ENCODE results near the gene TRIM47.

Gene TRIM47

DNA sequence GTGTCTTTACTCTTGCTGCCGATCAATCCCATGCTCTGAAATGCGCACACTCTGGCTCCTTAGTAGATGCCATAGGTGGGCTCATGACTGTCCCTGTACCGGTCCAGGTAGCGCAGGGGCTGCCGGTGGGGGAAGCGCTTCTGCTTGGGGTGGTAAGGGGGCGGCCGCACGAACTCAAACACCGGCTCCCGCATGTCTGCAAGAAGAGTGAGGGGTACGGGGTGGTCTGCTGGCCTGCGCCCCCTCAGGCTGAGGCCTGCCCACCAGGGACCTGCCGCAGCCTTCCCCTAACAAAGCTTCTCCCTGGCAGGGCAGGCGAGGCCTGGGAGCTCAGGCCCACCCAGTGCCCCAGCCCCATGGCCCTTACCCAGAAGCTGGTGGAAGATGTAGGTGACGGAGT is 20.4 kb upstream of the TRIM47 start:
- H3K9me3 Mint-ChIP-seq: no peaks in the 10 kb centered on the region
- no peak for DNase-seq (ENCODE audit: low spot score in 2 of 2)
- peaks cover 63% of the 10 kb centered on the region for H3K36me3 Mint-ChIP-seq
- peaks cover 27% of the 10 kb centered on the region for H3K4me1 Mint-ChIP-seq
- H3K4me3 Mint-ChIP-seq: no peak overlapping the region
- no peak for ATAC-seq
- no peak overlapping the region for H3K27ac Mint-ChIP-seq

DNA sequence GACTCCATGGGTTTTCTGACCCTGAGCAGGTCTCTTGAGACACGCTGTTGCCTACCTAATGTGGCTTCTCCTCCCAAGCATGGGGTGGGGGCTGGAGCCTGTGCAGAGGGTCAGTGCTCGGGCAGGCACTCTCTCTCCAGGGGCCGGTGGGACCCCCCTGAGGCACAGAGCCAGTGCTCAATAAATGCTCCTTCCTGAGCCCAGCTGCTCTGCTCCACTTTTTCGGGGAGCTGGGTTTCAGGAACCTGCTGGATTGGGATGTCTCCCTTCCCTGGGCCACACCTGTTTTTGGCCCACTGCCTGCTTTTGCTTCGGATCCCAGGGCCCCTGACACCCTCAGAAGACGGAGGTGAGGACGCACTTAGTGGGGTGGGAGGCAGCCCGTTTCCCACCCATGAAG is 19.7 kb upstream of the TRIM47 start:
- Mint-ChIP-seq H3K4me3 (peak overlapping the region; percentile 86), H3K36me3 (peaks cover 58% of the 10 kb centered on the region), H3K4me1 (peaks cover 29% of the 10 kb centered on the region), H3K9me3 (no peaks in the 10 kb centered on the region), H3K27ac (peak overlapping the region; percentile 70)
- DNase-seq (ENCODE audit: low spot score in 2 of 2) (no peak), ATAC-seq (no peak)

DNA sequence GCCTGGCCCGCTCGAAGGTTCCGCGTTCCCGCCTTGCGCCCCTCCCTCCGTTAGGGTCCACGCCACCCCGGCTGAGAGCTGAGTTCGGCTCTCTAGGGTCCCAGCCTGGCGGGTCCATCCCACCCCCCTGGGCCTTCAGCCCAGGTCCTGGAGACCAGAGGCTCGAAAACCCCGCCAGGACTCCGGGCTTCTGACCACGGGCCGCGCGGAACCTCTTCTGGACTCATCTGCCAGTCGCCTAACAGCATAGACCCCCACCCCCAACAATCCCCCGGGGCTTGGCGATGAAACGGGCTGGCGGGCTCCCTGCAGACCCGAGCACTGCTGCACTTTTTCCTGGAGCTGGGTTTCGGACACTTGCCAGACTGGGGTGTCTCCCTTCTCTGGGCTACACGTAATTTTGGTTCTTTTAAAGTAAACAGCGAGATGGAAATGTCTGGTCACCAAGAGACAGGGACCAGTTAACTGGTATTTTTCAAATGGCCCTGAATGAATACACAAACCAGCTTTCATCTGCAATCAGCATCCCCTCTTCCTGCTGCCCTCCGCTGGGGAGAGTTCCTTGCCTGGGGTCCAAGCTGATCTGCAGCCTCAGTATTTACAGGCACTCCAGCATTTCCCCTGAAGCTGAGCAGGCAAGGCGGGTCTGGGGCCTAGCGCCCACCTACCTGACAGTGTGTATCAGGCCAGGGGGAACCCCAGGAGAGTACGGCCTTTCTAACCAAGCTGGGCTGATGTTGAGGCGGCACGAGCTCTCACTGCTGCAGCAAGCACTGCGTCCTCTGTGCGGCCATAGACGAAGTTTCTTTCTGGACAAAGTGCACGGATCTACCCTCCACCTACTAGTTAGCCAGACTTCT is 19.0 kb upstream of the TRIM47 start:
- H3K36me3 Mint-ChIP-seq: peaks cover 56% of the 10 kb centered on the region
- H3K27ac Mint-ChIP-seq: peak overlapping the region; percentile 70
- ATAC-seq (no peak), DNase-seq (ENCODE audit: low spot score in 2 of 2) (no peak)
- H3K9me3 Mint-ChIP-seq: no peaks in the 10 kb centered on the region
- peak overlapping the region; percentile 86 for H3K4me3 Mint-ChIP-seq
- H3K4me1 Mint-ChIP-seq: peaks cover 29% of the 10 kb centered on the region

DNA sequence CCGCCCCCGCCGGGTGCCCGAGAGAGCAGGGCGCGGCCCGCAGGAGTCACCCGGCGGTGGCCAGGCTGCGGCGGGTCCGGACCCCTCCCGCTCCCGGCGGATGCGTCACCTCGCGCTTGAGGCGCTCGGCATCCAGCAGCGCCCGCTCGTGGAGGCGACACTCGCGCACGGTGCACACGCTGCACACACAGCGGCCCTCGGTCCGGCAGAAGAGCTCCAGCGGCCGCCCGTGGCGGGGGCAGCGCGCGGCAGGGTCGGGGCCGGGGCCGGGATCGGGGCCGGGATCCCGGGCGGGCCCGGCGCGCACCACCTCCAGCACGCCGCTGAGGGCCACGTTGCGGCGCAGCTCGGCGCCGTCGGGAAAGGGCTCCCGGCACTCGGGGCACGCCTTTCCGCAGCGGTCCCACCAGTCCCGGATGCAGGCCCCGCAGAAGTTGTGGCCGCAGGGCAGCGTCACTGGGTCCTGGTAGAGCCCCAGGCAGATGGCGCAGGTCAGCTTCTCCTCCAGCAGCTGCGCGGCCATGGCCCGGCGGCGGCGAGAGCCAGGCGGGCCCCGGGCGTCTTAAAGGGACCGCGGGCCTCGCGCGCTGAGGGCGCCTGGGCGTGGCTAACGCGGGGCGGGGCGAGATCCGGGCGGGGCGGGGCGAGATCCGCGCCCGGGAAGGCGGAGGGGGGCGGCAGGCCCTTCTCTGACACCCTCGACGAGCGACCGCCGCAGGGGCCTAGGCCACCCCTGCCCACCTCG is 18.2 kb upstream of the TRIM47 start, which contains the start of gene TRIM65:
Gene TRIM65 (minus strand): TSS at position 537 of the 745 bp plus-strand sequence. CDS start 14 bp downstream, at position 523.
- peak; percentile 80 to 89 for DNase-seq (ENCODE audit: low spot score in 2 of 2)
- H3K36me3 Mint-ChIP-seq: peaks cover 56% of the 10 kb centered on the region
- H3K9me3 Mint-ChIP-seq: no peaks in the 10 kb centered on the region
- peaks cover 29% of the 10 kb centered on the region for H3K4me1 Mint-ChIP-seq
- ATAC-seq: peak; percentile 92
- H3K4me3 Mint-ChIP-seq: peak within 1 kb of the TSS; percentile 86
- H3K27ac Mint-ChIP-seq: peak within 1 kb of the TSS; percentile 96

DNA sequence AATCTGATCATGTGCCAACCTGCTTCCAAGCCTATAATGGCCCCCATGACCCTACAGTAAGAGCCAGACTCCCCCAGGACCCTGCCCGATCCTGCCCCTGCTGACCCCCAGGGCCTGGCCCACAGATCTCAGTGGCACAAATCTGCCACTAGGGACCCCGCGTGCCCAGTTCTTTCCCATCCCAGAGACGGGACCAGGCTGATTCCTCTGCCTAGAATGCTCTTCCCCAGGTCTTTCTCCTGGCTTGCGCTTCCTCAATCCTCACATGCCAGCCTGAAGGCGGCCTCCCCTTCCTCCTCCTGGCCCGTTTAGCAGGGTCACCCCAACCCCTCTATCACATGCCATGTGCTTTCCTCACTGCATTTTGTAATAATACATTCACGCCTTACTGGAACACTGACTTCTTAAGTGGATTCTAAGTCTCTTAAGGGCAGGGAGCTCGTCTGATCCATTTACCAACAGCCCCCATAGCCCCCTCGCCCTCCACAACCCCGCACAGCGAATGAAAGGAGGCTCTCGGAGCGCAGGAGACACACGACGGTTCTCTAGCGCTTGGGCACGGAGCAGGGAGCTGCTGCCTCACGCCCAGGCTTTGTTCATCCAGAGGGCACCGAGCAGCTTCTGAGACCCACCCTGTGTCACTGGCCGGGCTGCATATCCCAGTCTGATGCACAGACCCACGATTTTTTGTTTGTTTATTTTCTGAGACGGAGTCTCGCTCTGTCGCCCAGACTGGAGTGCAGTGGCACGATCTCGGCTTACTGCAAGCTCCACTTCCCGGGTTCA is 17.2 kb upstream of the TRIM47 start:
- ATAC-seq (no peak), DNase-seq (ENCODE audit: low spot score in 2 of 2) (no peak)
- H3K9me3 Mint-ChIP-seq: no peaks in the 10 kb centered on the region
- H3K4me3 Mint-ChIP-seq: peak overlapping the region; percentile 86
- H3K4me1 Mint-ChIP-seq: peaks cover 29% of the 10 kb centered on the region
- peaks cover 56% of the 10 kb centered on the region for H3K36me3 Mint-ChIP-seq
- peak overlapping the region; percentile 96 for H3K27ac Mint-ChIP-seq

DNA sequence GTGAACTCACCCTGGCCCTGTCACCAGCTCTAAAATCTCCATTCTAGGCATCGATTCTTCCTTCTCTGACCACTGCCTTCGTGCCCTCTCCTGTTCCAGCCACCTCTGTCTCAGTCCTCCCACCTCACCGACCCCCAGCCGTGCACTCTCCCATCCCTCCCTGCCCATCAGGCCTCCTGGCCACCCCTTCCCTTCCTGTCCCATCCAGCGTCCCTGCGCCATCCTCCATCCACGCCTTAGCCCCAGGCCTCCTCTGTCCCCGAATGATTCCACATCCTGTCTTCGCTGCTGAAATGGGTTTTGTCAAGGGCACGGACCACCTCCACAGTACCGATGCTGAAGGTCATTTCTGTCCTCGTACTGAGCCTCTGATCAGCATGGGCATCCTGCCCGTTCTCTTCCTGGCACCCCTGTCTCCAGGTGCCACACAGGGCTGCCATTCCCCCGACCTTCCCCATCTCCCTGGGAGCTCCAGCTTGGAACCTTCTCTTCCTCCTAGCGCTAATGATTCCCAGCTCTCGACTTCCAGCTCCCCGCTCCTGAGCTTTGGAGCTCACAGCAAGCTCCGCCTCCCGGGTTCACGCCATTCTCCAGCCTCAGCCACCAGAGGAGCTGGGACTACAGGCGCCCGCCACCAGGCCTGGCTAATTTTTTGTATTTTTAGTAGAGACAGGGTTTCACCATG is 15.8 kb upstream of the TRIM47 start:
- H3K4me1 Mint-ChIP-seq: peaks cover 29% of the 10 kb centered on the region
- H3K4me3 Mint-ChIP-seq: peak overlapping the region; percentile 2
- ATAC-seq (no peak), DNase-seq (ENCODE audit: low spot score in 2 of 2) (no peak)
- peak overlapping the region; percentile 96 for H3K27ac Mint-ChIP-seq
- H3K36me3 Mint-ChIP-seq: peaks cover 57% of the 10 kb centered on the region
- H3K9me3 Mint-ChIP-seq: no peaks in the 10 kb centered on the region

DNA sequence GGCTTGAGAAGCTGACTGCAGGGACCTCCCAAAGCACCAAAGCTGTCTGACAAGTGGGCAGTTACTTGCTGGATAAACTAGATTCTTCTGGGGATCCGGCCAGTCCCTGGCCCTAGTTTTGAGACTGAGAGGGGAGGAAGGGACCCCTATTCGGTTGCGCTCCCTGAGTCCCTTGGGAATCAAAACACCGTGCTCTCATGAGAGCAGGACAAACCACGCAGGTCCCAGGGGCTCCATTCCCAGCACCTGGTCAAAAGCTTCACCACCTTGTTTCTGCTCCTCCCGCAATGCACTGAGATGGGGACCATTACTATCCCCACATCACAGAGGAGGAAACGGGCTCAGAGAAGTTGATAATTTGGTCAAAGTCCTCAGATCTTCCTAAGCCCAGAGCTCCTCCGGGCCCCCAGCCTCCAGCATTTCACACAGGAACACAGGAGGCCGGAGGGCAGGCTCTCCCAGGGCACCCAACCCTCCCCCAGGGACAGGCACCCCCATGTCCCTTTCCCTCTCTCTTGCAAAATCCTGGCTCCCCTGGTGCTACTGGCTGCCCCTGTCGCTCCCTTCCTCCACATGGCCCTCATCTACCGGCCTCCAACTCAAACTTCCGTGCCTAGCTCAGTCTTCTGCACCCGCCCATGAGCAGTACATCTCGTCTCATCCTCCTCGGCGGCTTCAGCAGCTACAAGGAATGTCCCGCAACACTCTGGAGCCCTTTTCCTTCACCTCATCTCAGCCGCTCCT is 15.1 kb upstream of the TRIM47 start:
- Mint-ChIP-seq H3K36me3 (peaks cover 52% of the 10 kb centered on the region), H3K9me3 (no peaks in the 10 kb centered on the region)
- ATAC-seq: no peak

DNA sequence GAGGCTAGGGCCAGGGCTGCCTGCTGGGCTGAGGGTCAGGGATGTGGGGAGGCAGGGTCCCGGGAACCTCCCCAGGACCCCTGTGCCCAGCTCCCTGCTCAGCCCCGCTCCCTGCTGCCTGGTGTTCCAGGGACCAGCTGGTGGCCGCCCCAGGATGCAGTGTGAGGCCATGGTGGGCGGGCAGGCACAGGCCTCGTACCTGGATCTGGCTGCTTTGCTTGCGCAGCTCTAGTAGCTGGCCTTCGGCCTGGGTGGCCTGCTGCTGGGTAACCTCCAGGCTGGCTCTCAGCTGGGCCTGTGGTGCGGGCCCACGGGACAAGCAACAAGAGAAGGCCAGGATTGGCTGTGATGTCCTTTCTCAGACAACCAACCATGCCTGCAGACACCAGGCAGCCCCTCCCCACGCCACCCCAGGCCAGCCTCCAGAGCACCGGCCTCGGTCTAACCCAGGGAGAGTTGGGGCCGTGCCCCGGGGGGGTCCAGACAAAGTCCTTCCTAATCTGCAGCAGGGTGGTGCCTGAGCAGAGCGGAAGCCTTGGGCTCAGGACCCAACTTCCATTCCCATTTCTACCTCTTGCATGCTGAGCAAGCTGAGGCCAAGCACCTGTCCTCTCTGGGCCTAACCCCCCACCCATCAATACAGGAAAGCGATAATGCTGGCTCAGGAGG is 14.3 kb upstream of the TRIM47 start:
- ATAC-seq (no peak), DNase-seq (ENCODE audit: low spot score in 2 of 2) (no peak)
- peaks cover 29% of the 10 kb centered on the region for H3K4me1 Mint-ChIP-seq
- H3K36me3 Mint-ChIP-seq: peaks cover 44% of the 10 kb centered on the region
- H3K27ac Mint-ChIP-seq: no peak overlapping the region
- H3K9me3 Mint-ChIP-seq: no peaks in the 10 kb centered on the region
- H3K4me3 Mint-ChIP-seq: no peak overlapping the region

More for the DNA sequence above, 15.1 kb upstream of the TRIM47 start:
- Mint-ChIP-seq H3K4me3 (peak overlapping the region; percentile 2), H3K27ac (peak overlapping the region; percentile 96), H3K4me1 (peaks cover 29% of the 10 kb centered on the region)
- no peak for DNase-seq (ENCODE audit: low spot score in 2 of 2)

DNA sequence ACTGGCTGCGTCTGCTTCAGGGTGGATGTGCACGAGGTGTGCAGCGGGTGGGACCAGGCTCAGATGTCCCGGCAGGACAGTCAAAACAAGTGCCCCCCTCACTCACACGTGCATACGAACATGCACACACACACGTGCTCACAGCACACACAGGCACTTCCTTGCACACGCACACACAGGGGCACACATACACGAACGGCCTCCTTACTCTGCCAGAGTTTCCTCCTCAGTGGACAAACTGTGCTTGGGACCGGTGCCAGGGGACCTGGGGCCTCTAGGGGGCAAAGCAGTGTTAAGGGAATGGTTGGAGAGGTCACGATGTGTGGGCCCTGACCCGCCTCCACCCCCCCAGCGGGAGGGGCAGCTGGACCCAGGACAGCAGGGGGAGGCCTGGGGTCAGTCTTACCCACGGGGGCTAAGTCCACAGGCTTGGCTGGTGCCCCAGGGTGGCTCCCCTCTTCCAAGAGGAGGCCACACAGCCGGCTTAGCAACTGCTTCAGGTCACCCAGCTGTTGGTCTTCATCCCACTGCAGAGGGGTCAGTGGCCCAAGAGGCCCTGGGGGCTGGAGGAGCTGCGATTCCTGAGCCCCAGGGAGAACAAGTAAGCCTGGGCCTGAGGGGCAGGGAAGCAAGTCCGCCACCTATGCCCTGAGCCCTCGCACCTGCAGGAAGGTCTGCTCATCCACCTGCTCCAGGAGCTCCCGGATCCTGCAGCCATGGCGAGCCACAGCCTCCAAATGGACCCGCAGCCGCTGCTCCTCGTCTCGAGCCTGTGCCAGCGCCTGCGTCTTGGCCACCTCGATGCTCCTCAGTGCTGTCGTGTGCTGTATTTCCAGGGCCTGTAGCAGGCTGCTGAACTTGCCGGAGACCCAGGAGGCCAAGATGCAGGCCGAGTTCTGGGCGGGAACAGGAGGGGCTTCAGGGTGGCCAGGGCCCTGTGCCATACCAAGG is 13.5 kb upstream of the TRIM47 start:
- no peak for ATAC-seq
- no peak for DNase-seq (ENCODE audit: low spot score in 2 of 2)
- peaks cover 24% of the 10 kb centered on the region for H3K4me1 Mint-ChIP-seq
- H3K36me3 Mint-ChIP-seq: peaks cover 37% of the 10 kb centered on the region
- no peaks in the 10 kb centered on the region for H3K9me3 Mint-ChIP-seq
- no peak overlapping the region for H3K4me3 Mint-ChIP-seq
- H3K27ac Mint-ChIP-seq: no peak overlapping the region

DNA sequence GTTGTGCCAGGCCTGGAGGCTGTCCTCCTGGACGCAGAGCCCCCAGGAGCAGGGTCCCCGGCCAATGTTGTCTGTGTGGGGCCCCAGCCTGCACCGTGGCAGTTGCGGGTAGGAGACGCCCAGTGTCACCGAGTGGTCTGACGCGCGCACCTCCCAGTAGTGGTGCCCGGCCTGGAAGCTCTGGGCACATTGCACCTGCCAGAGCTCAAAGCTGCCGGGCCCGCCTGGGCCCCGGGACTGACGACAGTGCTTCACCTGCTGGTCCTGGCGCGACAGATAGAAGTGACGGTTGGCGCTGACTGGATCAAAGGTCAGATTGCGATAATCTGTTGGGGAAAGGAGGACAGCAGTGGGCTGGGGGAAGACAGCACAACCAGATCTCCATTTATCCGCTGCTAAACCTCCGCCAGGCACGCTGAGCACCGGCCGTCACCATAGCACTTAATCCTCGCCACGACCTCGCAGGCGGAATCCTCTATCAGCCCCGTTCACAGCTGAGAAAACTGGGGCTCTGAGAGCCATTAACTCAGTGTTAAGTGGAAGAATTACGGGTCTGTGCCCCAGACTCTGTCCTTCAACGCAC is 12.7 kb upstream of the TRIM47 start:
- Mint-ChIP-seq H3K27ac (no peak overlapping the region), H3K4me1 (peaks cover 24% of the 10 kb centered on the region)

DNA sequence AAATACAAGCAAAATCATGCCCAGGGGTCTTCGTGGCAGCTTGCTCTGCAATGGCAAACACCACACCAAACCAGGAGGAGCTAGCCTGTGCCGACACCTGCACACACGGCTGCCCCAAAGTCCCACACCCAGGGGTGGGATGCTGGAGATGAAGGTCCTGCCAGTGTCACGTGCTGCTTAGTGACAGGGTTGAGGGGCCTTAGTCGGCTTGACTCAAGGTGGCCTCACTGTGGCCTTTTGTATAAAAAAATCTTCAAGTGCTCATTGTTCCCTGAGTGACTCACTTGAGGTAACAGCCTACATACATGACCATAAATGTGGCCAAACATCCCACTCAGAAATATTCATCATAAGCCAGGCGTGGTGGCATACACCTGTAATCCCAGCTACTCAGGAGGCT is 11.1 kb upstream of the TRIM47 start:
- Mint-ChIP-seq H3K4me3 (no peak overlapping the region), H3K4me1 (peaks cover 15% of the 10 kb centered on the region), H3K27ac (peak overlapping the region; percentile 9), H3K9me3 (no peaks in the 10 kb centered on the region), H3K36me3 (peaks cover 28% of the 10 kb centered on the region)
- DNase-seq (ENCODE audit: low spot score in 2 of 2) (no peak), ATAC-seq (peak; percentile 70)

More for the DNA sequence above, 12.7 kb upstream of the TRIM47 start:
- DNase-seq (ENCODE audit: low spot score in 2 of 2) (no peak), ATAC-seq (no peak)
- H3K4me3 Mint-ChIP-seq: no peak overlapping the region
- H3K9me3 Mint-ChIP-seq: no peaks in the 10 kb centered on the region
- peaks cover 37% of the 10 kb centered on the region for H3K36me3 Mint-ChIP-seq

DNA sequence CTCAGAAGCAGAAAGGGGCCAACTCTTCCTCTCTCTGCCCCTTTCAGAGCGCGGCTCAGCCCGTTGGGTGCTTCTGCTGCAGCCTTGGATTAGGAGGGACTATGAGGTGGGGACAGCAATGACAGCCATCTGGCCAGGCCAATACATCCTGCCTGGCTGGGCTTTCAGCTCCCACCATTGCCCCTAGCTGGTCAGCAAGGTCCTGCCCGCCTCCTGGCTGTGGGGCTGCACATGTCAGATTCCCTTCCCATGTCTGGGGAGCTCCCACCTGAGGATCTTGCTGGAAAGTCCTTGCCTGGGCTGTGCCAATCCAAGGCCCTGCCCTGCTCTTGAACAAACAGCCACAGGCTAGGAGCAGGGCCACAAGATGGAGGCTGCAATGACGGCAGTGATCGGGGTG is 10.1 kb upstream of the TRIM47 start:
- Mint-ChIP-seq H3K4me1 (peaks cover 5% of the 10 kb centered on the region), H3K27ac (no peak overlapping the region), H3K4me3 (no peak overlapping the region), H3K9me3 (no peaks in the 10 kb centered on the region), H3K36me3 (peaks cover 28% of the 10 kb centered on the region)
- ATAC-seq (no peak), DNase-seq (ENCODE audit: low spot score in 2 of 2) (no peak)

All from stimulated activated effector memory CD8-positive, alpha-beta T cell treated with anti-CD3 and anti-CD28 coated beads, Interleukin-12 subunit alpha, Interleukin-12 subunit beta, amount 100 ng/mL, for 72 hours (primary cell).